ENCODE results near the gene KCNMA1. TPM values are rescaled to one million over a fixed set of nuclear protein-coding genes. Genes with fewer than 3 reads are reported as not detected.

The KCNMA1 gene
- polyA plus RNA-seq, 1 of the 3 experiments (the other 2 are of a cell fraction): 107 TPM

DNA sequence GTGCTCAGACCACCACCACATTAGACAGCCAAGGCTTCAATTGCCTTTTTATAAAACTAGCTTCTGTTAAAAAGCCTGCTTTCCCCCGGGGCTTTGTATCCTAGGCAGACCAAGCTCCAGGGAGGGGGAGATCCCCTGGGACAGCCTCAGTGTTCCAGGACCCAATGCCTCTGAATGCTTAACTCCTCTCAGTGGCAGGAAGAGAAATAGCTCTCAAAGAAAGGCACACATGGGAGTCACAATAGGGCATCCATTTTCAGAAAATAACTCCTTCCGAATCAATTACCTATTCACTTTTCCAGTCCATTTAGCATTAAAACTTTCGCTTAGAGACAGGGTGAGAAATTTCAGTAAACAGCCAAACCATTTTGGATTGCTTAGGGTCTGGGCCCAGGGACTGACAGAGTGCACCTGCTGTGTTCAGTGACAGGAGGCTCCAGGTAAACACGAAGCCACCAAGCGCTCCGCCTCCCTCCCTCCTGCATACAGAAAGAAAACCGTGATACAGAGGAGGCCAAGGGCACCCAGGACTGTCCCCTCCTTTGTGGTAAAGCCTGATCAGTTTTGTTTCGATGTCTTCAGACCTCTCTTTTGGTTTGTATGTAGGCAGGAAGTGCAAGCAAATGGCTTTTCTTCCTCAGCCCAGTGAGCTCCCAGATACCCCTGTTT is 599.7 kb downstream of the KCNMA1 start:
- Histone ChIP-seq H3K27ac (ENCODE audit: low read depth in 2 of 2, low read length in 1 of 2) (peak overlapping the region in 1 of 2 experiments; percentile 68; a peak in 2 of 4 replicates), H4K20me1 (ENCODE audit: insufficient read depth) (no peaks in the 10 kb centered on the region), H3K9ac (no peak overlapping the region), H3K9me2 (no peaks in the 10 kb centered on the region), H3K79me2 (ENCODE audit: insufficient read depth) (no peaks in the 10 kb centered on the region), H3K27me3 (ENCODE audit: insufficient read depth) (no peaks in the 10 kb centered on the region), H2AFZ (ENCODE audit: low read depth) (no peak overlapping the region), H3K36me3 (replicated peaks in 1 of 2; ENCODE audit: control insufficient read depth in 1 of 2, insufficient read depth in 2 of 2, low read length in 1 of 2) (peaks cover 0 to 28% of the 10 kb centered on the region in 2 experiments), H3K4me2 (no peak overlapping the region), H3F3A (replicated peaks; ENCODE audit: insufficient read depth) (peaks cover 7% of the 10 kb centered on the region), H3K4me3 (ENCODE audit: low read depth in 2 of 2, low read length in 1 of 2) (no peak overlapping the region), H3K9me3 (no peaks in the 10 kb centered on the region), H3K4me1 (ENCODE audit: control insufficient read depth in 1 of 2, insufficient read depth in 2 of 2, low read depth in 1 of 2, low read length in 1 of 2) (peaks cover 9 to 31% of the 10 kb centered on the region in 2 experiments; a peak in 3 of 4 replicates)
- 82% methylated on average over 8 of the region's 8 CpGs for WGBS (ENCODE audit: low lambda C conversion rate)
- TF ChIP-seq JUND (IDR thresholded peaks at IDR 0.05) (no peak), CHD2 (IDR thresholded peaks at IDR 0.05; ENCODE audit: low read length, partially characterized antibody) (no peak), FOXM1 (IDR thresholded peaks at IDR 0.05; ENCODE audit: low read depth) (no peak), EZH2phosphoT487 (IDR thresholded peaks at IDR 0.05; ENCODE audit: borderline replicate concordance, low read depth) (no peak), NRF1 (IDR thresholded peaks at IDR 0.05; ENCODE audit: low read depth, low read length) (no peak), TAF1 (IDR thresholded peaks at IDR 0.05; ENCODE audit: borderline replicate concordance, low read depth, low read length) (no peak), RFX5 (IDR thresholded peaks at IDR 0.05; ENCODE audit: low read length) (no peak), TEAD4 (IDR thresholded peaks at IDR 0.05; ENCODE audit: borderline replicate concordance, insufficient read depth) (no peak), YY1 (IDR thresholded peaks at IDR 0.05; ENCODE audit: low read depth) (no peak), FOXJ3 (CRISPR knock-in tag; IDR thresholded peaks at IDR 0.05) (no peak), FOSL2 (IDR thresholded peaks at IDR 0.05; ENCODE audit: borderline replicate concordance, low read depth) (no peak), ELF1 (IDR thresholded peaks at IDR 0.05) (no peak)
- TF ChIP-seq, protein P1, sequence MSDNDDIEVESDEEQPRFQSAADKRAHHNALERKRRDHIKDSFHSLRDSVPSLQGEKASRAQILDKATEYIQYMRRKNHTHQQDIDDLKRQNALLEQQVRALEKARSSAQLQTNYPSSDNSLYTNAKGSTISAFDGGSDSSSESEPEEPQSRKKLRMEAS (IDR thresholded peaks at IDR 0.05; ENCODE audit: low read depth): no peak
- TF ChIP-seq, protein P2, sequence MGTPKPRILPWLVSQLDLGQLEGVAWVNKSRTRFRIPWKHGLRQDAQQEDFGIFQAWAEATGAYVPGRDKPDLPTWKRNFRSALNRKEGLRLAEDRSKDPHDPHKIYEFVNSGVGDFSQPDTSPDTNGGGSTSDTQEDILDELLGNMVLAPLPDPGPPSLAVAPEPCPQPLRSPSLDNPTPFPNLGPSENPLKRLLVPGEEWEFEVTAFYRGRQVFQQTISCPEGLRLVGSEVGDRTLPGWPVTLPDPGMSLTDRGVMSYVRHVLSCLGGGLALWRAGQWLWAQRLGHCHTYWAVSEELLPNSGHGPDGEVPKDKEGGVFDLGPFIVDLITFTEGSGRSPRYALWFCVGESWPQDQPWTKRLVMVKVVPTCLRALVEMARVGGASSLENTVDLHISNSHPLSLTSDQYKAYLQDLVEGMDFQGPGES (IDR thresholded peaks at IDR 0.05; ENCODE audit: low read depth, low read length): no peak
- TF ChIP-seq, protein P3, sequence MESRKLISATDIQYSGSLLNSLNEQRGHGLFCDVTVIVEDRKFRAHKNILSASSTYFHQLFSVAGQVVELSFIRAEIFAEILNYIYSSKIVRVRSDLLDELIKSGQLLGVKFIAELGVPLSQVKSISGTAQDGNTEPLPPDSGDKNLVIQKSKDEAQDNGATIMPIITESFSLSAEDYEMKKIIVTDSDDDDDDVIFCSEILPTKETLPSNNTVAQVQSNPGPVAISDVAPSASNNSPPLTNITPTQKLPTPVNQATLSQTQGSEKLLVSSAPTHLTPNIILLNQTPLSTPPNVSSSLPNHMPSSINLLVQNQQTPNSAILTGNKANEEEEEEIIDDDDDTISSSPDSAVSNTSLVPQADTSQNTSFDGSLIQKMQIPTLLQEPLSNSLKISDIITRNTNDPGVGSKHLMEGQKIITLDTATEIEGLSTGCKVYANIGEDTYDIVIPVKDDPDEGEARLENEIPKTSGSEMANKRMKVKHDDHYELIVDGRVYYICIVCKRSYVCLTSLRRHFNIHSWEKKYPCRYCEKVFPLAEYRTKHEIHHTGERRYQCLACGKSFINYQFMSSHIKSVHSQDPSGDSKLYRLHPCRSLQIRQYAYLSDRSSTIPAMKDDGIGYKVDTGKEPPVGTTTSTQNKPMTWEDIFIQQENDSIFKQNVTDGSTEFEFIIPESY (IDR thresholded peaks at IDR 0.05; ENCODE audit: borderline replicate concordance, low read depth): no peak
- TF ChIP-seq, protein P4, sequence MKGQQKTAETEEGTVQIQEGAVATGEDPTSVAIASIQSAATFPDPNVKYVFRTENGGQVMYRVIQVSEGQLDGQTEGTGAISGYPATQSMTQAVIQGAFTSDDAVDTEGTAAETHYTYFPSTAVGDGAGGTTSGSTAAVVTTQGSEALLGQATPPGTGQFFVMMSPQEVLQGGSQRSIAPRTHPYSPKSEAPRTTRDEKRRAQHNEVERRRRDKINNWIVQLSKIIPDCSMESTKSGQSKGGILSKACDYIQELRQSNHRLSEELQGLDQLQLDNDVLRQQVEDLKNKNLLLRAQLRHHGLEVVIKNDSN (IDR thresholded peaks at IDR 0.05; ENCODE audit: borderline replicate concordance, low read depth): no peak
- TF ChIP-seq, protein P5, sequence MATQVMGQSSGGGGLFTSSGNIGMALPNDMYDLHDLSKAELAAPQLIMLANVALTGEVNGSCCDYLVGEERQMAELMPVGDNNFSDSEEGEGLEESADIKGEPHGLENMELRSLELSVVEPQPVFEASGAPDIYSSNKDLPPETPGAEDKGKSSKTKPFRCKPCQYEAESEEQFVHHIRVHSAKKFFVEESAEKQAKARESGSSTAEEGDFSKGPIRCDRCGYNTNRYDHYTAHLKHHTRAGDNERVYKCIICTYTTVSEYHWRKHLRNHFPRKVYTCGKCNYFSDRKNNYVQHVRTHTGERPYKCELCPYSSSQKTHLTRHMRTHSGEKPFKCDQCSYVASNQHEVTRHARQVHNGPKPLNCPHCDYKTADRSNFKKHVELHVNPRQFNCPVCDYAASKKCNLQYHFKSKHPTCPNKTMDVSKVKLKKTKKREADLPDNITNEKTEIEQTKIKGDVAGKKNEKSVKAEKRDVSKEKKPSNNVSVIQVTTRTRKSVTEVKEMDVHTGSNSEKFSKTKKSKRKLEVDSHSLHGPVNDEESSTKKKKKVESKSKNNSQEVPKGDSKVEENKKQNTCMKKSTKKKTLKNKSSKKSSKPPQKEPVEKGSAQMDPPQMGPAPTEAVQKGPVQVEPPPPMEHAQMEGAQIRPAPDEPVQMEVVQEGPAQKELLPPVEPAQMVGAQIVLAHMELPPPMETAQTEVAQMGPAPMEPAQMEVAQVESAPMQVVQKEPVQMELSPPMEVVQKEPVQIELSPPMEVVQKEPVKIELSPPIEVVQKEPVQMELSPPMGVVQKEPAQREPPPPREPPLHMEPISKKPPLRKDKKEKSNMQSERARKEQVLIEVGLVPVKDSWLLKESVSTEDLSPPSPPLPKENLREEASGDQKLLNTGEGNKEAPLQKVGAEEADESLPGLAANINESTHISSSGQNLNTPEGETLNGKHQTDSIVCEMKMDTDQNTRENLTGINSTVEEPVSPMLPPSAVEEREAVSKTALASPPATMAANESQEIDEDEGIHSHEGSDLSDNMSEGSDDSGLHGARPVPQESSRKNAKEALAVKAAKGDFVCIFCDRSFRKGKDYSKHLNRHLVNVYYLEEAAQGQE (IDR thresholded peaks at IDR 0.05; ENCODE audit: low read depth, low read length): no peak
- TF ChIP-seq, protein P6, sequence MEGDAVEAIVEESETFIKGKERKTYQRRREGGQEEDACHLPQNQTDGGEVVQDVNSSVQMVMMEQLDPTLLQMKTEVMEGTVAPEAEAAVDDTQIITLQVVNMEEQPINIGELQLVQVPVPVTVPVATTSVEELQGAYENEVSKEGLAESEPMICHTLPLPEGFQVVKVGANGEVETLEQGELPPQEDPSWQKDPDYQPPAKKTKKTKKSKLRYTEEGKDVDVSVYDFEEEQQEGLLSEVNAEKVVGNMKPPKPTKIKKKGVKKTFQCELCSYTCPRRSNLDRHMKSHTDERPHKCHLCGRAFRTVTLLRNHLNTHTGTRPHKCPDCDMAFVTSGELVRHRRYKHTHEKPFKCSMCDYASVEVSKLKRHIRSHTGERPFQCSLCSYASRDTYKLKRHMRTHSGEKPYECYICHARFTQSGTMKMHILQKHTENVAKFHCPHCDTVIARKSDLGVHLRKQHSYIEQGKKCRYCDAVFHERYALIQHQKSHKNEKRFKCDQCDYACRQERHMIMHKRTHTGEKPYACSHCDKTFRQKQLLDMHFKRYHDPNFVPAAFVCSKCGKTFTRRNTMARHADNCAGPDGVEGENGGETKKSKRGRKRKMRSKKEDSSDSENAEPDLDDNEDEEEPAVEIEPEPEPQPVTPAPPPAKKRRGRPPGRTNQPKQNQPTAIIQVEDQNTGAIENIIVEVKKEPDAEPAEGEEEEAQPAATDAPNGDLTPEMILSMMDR (IDR thresholded peaks at IDR 0.05): no peak
- TF ChIP-seq, protein P7, sequence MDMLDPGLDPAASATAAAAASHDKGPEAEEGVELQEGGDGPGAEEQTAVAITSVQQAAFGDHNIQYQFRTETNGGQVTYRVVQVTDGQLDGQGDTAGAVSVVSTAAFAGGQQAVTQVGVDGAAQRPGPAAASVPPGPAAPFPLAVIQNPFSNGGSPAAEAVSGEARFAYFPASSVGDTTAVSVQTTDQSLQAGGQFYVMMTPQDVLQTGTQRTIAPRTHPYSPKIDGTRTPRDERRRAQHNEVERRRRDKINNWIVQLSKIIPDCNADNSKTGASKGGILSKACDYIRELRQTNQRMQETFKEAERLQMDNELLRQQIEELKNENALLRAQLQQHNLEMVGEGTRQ (IDR thresholded peaks at IDR 0.05; ENCODE audit: borderline replicate concordance, low read depth, low read length): no peak
- CTCF ChIA-PET: interaction anchor here (0.7 to 2.7 kb wide), 7 partner anchors 10 to 75 kb away, joined by 3 to 15 read pairs (median 4); no protein-coding TSS in a partner anchor
- POLR2A ChIA-PET: no interaction called here
- DNase-seq: no peak

Measured in SK-N-SH (cell line).